COLO829 (cell line): ENCODE results near the gene MAP2K5.
"Not testable (repeated sequence)": the region's sequence is repeated elsewhere in the genome, so short reads cannot be mapped to it uniquely, and the experiment has no call there.

ENCODE experiments used
- DNase-seq: peaks from one replicate; pipeline ENCODE4 v3.0.0; 2012; ENCODE audit warnings: low spot score

MAP2K5 gene

GRCh38 chr15:67601073-67601472 is 58.6 kb downstream of the MAP2K5 start:
- DNase-seq = no peak

DNA sequence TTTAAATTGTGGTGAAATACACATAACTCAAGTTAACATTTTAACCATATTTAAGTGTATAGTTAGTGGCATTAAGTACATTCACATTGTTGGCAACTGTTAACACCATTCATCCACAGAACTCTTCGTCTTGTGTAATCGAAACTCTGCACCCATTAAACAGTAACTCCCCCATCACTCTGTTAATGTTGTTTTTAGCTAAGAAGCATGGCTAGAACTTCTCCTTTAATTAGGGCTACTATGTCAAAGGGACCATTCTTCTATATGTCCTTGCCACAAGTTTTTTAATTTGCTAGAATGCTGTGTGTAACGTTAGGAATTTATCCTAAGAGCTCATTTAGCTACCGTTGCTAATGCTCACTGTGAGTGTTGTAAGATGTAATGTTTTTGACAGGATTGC is 60.6 kb downstream of the MAP2K5 start:
- no peak for DNase-seq

- no peak for DNase-seq
Observed at GRCh38 chr15:67605871-67606270, 63.4 kb downstream of the MAP2K5 start.

GRCh38 chr15:67606742-67607141 is 64.2 kb downstream of the MAP2K5 start:
- DNase-seq = no peak

DNA sequence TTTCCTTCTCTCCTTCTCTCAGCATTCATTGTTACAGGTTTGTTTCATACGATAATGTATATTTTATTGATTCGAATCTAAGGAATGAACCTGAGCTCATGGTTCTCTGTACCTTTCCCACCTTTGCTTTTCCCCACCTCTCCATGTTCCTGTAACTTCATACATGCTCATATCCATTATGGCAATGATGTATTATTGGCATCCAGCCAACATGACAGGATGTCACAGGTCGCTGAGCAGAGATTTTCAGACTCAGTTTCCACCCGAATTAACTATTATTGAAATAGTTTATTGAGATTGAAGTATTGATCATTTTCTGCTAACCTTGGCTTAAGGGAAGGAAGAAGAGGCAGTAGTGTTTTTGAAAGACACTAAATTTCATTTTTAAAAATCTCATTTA is 64.8 kb downstream of the MAP2K5 start:
- DNase-seq = no peak

- no peak for DNase-seq
Observed at GRCh38 chr15:67607959-67608637, 65.6 kb downstream of the MAP2K5 start.

- no peak for DNase-seq
Observed at GRCh38 chr15:67608638-67608959, 66.1 kb downstream of the MAP2K5 start.

- DNase-seq = no peak
Observed at GRCh38 chr15:67611370-67612369, 69.2 kb downstream of the MAP2K5 start.

DNA sequence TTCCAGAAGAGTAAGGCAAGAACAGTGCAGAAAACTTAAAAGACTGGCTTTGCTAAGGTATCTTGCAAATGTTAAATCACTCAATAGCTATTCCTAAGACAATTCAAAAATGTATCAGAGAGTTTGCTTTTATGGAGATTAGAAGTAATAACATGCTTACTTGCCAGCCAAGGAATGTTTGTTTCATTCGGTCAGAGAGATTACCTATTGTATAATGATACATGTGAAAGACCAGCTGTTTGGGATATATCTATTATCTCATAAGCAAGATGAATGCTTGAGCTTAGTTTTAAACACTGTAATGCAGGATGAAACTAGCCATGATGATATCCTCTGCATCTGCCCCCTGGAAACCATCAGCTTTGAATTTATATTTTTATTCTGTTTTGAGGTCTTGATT is 70.7 kb downstream of the MAP2K5 start:
- DNase-seq = no peak

DNA sequence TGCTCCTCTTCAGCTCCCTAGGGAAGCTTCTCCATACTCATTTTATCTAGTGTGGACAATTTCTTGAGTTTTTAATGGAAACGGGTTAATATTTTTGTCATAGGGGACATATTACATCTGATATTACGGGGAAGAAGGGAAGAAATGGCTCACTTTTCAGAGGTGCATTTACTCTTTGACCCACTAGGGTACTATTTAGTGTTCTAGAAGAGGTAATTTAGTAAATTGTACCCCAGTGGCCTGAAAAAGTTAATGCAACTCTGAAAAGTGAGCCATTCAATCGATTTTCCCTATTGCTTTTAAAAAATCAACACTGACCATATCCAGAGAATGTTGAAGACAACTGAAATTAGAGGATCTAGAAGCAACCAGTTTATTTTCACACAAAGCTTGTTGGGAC is 71.2 kb downstream of the MAP2K5 start:
- no peak for DNase-seq

GRCh38 chr15:67615131-67615534 is 72.6 kb downstream of the MAP2K5 start:
- DNase-seq = not testable (repeated sequence)

DNA sequence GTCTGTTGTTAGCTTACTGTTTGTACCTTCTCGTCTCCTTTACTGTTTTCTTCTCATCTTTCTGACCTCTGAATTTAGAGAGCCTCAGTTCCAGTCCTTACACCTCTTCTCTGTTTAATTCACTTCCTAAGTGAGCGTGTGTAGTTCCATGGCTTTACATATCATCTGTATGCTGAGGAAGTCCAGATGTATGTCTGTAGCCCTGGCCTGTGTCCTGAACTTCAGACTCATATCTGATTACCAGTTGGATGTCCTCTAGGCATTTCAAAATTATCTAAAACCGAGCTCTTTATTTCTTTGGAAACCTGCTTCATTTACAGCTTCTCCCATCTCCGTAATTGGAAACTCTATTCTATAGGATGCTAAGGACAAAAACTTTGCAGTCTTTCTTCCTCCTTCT is 75.8 kb downstream of the MAP2K5 start:
- DNase-seq = no peak

DNA sequence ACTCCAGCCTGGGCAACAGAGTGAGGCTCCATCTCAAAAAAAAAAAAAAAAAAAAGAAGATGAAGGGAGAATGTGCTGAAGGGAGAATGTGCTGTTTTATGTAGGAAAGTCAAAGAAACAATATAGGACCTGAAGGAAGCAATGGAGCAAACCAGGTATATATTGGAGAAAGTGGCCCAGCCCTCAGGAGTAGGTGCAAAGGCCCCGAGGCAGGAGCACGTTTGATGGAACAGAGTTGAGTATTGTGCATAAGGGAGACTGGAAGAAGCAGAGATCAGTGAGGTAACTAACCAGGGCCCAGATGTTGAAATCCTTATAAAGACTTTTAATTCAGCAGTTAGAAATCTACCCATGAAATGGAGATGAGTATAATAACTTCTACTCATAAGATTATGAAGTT is 79.6 kb downstream of the MAP2K5 start:
- no peak for DNase-seq

- no peak for DNase-seq
Observed at GRCh38 chr15:67632261-67632660, 89.8 kb downstream of the MAP2K5 start.

- not testable (repeated sequence) for DNase-seq
Observed at GRCh38 chr15:67635950-67636349, 93.4 kb downstream of the MAP2K5 start.

GRCh38 chr15:67639591-67639990 is 97.1 kb downstream of the MAP2K5 start:
- DNase-seq = no peak

GRCh38 chr15:67641453-67641852 is 99.0 kb downstream of the MAP2K5 start:
- DNase-seq = no peak

GRCh38 chr15:67646847-67647246 is 104.3 kb downstream of the MAP2K5 start:
- no peak for DNase-seq

GRCh38 chr15:67652586-67652985 is 110.1 kb downstream of the MAP2K5 start:
- no peak for DNase-seq

- DNase-seq = no peak
Observed at GRCh38 chr15:67660446-67660845, 117.9 kb downstream of the MAP2K5 start.

DNA sequence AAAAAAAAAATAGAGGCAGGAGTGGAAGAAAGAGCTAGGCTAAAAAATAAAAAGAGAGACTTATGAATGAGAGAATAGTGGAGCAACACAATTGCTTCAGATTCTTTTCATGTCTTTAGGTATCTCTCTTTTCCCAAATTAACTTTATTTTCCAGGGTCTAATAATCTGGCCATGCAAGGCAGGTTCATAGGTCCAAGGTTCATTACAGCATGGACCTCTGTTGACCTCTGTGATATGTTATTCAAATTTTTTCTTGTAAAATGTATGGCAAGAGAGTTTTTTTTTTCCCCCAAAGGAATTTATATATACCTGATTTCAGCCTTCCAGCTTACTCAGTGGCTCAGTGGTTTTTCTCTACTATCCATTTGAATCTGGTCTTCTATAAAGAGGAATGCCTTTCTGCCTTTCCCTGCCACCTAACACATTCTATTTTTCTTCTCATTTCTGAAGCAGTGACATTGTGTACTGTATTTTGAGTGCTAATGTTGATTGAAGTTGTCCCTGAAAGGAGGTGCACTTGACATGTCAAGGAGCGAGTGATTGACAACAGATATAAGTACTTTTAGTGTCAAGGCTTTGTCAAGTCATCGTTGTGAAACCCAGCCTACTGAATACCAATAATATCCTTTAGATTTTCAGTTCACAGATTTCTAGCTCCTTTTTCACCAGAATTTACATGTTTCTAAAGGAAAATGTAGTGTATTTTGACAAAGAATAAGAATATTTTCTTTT is 118.5 kb downstream of the MAP2K5 start:
- no peak for DNase-seq

DNA sequence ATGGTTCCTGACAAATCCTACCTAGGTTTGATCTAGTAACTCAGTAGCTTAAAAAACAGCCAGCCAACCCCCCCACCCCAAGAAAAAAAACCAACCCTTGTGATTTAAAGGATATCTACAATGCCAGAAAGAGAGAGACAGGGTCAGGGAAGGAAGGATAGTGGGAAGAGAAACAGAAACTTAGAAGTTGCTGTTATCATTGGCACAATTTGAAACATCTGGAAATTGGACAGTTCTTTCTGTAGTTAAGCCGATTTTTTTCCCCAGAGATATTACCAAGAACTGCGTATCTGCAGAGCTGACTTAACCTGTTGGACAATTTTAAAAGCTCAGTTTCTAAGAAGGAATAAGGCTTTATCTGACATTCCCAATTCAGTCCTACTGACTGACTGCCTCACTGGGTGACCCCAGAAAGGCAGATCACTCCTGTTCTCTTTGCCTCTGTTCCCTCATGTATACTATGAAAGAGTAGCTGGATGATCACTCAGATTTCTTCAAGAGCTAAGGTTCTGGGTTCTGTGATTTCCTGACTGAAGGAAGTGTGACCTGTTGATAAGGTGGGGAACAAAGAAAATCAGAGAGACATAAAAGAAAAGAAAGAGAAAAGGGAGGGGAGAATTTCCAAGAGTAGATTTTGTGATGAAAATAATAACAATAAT is 128.3 kb downstream of the MAP2K5 start:
- no peak for DNase-seq
